HPDE6-E6E7 (cell line): Measurements from ENCODE around the gene LMF1.

ENCODE experiments used
- DNase-seq: peaks from one replicate; pipeline ENCODE4 v3.0.0; 2011; ENCODE audit warnings: missing footprints; ENCODE audit errors: extremely low spot score

The LMF1 gene

DNA sequence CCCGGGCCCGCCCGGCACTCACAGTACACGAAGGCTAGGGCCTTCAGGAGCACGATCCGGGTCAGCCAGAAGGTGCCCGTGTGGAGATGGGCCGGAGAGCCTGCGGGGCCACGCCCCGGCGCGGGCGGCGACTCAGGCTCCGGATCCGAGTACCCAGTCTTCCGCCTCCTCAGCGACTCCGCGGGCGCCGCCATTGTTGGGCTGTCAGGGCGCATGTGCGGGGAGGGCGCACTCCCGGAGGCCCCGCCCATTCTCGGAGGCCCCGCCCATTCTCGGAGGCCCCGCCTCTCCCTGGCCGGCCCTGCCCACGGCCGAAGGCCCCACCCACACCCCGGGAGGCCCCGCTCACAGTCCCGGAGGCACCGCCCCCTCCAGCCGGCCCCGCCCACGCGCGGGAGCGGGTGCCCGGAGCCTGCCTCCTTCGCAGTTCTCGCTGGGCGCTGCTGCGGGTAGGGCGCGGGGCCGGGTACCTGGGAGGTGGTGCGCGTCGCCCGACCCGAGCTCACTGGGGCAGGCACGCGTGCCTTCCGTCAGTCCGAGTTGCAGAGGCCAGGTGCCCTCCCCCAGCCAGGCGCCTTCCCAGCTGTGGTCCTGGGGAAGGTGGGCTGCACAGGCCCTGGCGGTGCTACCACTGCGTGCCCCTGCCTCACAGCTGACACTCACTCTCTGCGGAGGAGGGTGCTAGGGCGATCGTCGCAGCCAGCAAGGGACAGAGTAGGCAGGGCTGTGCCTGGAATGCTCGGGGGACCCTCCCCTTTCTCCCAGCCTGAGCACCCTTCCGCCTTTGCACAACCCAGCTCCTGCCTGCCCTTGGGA, at the start of gene LMF1:
Gene LMF1, minus strand, starts transcription at position 219 of the 816 bp plus-strand sequence. Its CDS starts 4 bp downstream, at position 215.
- DNase-seq, result no peak

DNA sequence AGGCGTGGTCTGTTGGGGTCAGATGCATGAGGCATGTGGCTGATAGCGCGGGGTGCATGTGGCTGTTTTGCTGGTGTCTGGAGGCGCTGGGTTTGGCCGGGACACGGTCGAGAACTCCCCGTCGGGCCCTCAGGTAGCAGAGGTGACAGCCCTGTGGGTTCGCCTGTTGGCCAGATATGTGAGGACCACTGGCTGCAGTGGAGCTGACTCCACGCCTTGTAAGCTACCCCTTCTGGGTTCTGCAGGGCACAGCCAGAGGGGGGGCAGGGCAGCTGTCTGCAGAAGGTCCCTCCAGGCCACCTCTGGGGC, 49.3 kb upstream of the LMF1 start:
- DNase-seq, result no peak

DNA sequence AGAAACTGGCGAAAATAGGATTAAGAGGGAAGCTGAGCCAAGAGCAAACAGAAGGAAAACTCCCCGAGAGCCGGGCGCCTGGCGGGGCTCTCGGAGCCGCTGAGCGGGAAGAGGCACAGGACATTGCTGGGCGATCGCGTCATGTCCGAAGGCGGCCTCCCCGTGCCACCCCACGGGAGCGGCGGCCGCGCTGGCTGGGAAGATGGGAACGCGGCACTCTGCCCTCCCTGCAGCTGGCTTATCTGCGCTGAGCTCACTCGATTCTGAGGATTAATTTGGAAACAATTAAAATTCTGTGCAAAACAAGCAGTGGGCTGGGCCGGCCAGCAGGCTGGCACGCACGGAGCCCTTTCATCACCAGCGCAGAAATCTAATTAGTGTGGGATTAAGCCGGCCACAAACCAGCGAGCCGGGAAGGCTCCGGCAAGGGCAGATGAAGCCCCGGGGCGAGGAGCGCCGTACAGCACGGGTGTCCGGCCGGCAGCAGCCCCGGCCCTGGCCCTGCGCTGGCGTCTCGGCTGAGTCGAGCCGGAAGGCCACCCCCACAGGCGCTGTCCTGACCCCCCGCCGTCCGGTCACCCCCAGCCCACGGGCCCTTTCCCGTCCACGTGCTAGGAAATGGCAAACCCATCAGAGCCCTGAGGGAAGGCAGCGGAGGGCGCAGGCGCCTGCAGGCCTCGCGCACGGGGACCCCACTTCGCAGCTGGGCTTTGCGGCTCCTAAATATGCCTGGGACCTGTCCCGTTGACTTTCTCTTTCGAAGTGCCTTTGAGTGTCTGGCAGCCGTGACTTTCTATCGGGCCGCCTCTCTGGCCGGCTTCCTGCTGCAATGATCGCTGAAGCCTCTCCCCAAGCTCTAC, 48.7 kb upstream of the LMF1 start:
- no peak for DNase-seq

DNA sequence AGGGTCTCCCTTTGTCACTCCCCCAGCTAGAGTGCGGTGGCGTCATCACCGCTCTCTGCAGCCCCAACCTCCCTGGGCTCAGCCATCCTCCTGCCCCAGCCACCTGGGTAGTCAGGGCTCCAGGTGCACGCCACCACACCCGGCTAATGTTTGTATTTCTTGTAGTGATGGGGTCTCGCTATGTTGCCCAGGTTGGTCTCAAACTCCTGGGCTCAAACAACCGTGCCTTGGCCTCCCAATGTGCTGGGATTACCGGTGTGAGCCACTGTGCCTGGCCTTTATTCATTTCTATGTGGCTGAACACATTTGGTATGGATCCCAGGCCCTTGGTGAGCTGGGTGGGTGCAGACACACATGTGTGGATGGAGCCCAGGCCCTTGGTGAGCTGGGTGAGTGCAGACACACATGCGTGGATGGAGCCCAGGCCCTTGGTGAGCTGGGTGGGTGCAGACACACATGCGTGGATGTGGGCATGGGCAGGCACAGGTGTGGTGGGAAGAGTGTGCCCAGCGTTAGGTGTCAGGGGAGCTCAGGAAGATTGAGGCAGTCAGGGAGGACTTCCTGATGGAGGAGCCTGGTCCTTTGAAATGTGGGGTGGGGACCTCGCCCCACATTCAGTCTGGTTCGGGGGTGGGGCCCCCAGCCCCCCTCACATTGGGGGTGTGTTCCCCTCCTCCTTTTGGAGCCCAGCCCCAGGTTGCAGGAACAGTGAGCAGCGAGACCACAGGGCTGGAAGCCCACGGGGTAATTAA, 47.8 kb upstream of the LMF1 start:
- DNase-seq, result no peak

DNA sequence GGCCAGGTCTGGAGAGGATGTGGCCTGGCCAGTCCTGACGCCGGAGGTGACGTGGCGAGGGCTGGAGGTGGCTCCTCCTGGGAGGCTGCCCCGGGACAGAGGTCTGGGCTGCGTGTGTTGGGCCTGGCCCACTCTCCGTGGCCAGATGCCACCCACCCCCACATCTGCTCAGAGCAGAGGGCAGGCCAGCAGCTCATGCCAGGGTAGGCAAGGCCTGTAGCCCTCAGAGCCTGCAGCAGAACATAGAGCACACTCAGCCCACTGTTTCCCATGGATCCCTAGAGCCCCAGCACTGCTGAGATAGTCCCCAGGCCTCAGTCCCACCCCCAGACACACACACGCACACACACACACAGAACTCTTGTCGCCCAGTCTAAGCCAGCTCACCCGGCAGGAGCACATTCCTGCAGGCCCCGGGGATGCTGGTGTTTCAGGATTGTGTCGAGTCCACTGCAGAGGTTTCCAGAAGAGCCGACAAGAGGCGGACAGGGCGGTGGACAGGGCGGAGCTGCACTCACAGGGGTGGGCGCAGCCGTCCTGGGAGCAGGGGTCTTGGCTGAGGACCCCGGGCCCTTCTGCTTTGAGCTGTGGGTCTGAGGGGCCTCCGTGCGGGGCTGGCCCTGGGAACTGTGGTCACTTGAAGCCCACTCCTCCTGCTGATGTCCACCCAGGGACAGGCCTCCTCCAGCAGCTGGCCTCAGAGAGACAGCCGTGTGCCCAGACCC, 44.1 kb upstream of the LMF1 start:
- DNase-seq, result no peak

DNA sequence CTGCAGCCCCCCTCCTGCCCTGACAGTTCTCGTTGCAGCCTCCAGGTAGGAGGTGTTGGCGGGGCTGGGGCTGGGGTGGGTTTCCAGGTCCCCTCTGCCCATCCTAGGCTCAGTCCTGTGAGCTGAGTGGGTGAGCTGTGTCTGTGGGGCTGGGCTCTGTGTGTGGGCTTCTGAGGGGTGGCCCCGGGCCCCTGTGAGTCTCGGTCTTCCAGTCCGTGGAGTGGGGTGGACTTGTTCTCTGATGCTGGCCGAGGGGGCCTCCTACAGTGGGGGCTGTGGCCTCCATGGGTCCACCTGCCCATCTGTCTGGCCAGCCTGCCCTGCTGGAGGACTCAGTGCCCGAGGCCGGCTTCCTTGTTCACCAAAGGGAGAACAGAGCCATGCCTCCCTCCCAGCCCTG, 43.4 kb upstream of the LMF1 start:
- DNase-seq, result no peak

DNA sequence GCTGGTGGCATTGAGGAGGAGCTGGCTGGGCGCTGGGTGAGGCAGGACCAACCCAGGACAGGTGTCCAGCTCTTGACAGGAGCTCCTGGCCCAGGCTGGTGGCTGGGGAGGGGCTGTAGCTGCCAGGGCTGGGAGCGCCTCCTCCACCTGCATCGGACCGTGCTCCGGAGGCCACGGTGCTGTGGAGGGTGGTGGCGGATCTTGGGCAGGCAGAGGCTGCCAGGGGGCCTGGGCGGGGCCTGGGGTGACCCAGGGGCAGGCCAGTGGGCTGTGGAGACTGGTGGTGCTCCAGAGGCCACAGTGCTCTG, 42.8 kb upstream of the LMF1 start:
- no peak for DNase-seq

DNA sequence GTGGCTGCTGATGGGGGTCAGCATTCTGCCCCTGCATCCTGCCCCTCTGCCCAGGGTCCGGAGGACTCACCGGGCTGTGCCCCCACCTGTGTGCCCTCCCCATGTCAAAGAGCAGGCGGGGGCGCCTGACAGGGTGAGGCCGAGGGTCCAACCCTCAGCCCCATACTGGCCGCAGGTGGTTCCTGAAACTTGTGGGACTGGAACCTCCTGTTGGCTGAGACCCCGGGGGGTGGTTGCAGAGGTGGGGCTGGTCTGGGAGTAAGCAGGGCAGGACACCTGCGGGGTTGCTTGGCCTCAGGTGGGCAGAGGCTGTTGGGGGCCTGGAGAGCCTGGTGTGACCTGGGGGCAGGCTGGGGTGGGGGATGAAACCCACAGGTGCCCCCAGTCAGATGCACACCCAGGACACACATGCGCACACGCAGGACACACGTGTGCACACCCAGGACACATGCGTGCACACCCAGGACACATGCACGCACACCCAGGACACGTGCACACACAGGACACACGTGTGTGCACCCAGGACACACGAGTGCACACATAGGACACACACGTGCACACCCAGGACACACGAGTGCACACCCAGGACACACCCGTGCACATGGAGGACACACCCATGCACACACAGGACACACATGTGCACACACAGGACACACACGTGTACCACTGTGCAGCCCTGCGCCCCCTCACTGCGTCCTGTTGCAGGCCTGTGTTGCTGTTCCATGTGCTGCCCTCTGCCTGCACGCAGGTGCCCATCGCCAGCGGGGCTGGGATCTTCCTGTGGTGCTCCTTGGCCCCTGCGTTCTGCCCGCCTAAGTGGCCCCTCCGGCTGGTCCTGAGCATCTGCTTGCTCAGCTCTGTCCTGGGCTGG, 42.2 kb upstream of the LMF1 start:
- DNase-seq, result no peak

DNA sequence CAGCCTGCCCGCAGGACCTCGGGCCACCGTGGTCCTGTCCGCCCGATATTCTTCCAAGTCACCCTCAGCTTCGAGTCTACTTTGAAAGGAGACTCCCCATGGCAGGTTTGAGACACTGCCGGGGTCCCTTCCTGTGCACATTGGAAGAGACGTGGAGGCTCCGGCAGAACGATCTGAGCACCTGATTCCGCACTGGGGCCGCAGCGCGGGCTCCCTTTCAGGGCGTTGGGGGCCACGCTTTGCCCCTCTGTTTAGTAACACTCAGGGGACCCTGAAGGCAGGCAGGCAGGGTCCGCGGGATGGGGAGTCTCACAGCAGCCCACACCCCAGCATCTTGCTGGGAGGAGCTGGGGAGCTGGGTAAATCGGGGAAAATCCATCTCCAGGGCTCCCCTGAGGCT, 41.4 kb upstream of the LMF1 start:
- DNase-seq, result no peak

DNA sequence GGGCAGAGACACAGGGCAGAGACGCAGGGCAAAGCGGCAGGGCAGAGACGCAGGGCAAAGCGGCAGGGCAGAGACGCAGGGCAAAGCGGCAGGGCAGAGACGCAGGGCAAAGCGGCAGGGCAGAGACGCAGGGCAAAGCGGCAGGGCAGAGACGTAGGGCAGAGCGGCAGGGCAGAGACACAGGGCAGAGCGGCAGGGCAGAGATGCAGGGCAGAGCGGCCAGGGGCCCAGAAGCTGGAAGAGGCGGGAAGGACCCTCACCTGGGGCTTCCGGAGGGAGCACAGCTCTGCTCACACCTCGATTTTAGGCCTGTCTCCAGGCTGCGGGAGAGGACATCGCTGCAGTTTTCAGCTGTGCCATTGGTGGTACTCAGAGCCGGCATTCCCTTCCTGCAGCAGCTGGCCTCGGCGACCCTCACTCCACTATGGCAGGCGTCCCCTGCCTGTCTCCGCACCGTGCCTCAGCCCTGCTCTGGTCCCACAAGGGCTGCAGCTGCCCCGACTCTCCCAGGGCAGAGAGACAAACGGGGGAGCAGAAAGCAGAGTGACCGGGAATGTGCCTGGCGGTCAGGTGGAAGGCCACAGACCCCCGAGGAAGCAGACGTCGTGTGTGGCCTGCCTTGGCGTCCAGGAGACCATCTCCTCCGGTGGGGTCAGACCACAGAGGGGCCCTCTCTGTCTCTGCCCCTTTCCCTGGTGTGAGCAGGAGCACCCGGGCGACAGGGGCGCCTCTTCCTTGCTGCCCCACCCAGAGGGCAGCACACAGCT, 40.7 kb upstream of the LMF1 start:
- no peak for DNase-seq

DNA sequence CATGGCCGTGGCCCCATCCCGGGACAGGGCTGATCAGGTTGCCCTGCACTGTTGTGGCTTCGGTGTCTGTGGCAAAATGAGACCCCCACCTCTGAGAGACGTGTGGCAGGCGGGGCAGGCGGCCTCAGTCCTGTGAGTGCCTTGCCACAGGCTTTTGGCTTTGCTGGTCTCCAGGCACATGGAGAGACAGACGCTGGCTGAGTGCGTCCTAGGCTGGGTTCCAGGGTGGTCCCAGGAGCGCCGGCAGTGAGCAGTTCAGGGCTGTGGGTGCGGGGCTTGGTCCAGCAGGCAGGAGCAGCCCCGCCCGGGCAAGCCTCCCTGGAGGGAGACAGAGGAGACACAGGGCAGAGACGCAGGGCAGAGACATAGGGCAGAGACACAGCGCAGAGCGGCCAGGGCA, 40.0 kb upstream of the LMF1 start:
- no peak for DNase-seq

DNA sequence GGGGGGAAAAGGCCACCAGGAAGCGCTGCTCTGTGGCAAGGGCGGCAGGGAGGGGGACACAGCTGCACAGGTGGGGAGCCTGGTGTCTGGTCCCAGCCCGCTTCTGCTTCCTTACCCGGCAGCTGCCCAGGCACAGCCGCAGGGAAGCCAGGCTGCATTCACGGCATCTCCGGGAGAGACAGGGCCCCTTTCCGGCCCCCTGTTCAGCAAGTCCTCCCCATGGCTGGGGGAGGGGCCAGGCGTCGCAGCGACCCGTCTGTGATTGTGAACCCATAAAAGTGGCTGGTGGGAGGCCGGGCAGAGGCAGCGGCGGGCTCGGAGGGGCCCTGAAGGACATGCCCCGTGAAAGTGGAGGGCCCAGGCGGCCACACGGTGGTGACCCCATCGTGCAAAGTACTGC, 39.5 kb upstream of the LMF1 start:
- no peak for DNase-seq

DNA sequence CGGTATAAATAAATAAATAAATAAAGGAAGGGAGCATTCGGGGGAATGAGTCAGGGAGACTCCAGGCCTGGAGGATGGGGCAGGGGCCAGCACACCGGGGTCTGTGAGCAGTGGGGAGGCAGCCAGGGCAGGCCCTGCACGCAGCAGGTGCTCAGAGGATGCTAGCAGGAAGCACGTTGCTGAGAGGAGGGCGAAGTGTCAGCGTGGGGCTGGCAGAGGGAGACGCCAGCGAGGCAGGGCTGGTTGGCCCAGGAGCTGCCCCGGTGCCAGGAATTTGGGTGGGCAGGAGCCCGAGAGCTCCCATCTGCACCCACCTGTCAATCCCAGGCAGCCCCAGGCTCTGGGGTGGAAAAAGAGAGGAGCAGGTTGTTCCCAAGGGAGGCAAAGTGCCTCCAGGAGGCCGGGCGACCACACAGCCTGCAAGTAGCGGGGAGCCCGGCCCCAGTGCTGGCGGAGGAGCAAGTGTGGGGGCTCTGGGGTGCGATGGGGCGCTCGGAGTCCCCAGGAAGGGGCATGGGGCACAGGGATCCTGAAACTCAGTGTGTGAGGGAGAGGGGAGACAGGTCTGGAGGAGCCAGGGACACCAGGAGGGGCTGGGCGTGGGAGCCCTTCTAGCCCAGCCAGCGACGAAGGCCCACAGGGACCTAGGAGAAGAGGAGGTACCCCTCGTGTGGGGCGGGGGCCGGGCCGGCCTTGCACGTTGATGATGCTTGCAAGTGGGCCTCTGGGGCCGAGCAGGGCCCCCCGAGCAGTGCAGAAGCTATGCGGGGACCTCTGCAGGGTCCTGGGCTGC, 38.8 kb upstream of the LMF1 start:
- no peak for DNase-seq

DNA sequence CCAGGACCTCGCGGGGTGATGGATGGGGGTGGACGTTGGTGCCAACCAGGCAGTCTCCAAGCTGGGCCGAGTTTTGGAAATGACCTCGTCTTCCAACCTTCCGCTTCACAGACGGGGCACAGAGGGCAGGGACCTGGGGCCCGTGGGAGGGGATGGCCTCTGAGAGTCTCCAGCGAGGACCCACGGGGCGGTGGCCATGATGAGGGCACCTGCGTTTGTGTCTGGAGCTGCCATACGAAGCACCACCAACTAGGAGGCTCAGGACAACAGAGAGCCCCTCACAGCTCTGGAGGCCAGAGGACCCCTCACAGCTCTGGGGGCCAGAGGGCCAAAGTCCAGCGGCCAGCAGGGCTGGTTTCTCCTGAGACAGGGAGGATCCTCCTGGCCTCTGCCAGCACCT, 37.3 kb upstream of the LMF1 start:
- DNase-seq, result no peak

DNA sequence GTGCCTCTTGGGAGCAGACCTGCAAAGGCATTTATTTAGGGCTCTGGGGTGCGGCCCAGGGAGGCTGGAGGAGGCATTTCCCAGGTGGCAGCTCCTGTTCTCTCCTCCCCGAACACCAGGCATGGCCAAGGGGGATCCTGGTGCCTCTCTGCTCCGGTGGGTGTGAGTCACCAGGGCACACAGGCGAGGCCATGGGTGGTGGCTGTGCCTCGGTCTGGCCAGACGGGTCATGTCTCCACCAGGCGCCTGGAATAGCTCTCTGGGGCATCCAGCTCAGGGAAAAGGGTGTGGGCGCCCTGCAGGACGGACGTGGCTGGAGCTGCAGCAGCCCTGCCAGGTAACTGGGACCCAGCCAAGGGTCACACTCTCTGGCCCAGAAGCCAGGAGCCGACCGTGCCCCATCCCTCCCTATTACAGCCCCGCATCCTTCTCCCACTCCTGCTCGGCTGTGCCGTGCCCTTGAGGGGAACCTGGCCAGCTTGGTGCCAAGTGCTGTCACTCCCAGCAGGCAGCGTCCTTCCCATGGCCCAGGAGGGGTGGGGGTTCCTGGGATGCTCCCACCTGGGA, 36.6 kb upstream of the LMF1 start:
- DNase-seq, result no peak

DNA sequence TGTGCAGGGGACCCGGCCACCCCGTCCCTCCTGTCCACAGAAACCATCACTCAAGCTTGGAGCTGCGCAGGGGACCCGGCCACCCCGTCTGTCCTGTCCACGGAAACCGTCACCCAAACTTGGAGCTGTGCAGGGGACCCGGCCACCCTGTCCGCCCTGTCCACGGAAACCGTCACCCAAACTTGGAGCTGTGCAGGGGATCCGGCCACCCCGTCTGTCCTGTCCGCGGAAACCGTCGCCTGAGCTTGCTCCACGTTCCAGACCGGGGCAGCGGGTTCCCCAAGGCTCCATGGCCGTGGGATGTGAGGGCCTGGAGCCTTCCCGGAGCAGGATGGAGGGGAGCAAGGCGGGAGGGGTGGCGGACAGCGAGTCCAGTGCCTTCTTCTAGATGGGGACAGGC, 36.0 kb upstream of the LMF1 start:
- no peak for DNase-seq

DNA sequence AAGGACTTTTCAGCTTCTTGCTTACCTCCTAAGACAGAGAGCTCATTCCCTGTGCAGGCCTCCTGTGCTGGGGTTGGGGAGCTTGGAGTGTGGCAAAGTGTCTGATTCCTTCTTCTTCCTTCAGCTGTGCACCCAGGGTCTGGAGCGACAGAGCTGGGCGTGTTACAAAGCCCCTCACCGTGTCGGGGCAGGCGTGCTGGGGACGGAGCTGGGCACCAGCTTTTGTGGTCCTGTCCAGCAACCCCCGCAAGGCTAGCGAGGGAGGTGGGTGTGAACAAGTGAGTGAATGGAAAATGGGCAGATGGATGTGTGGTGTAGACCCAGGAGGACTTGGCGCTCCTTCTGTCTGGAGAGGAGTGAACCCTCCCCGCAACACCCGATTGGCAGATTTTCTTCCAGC, 34.5 kb upstream of the LMF1 start:
- no peak for DNase-seq

DNA sequence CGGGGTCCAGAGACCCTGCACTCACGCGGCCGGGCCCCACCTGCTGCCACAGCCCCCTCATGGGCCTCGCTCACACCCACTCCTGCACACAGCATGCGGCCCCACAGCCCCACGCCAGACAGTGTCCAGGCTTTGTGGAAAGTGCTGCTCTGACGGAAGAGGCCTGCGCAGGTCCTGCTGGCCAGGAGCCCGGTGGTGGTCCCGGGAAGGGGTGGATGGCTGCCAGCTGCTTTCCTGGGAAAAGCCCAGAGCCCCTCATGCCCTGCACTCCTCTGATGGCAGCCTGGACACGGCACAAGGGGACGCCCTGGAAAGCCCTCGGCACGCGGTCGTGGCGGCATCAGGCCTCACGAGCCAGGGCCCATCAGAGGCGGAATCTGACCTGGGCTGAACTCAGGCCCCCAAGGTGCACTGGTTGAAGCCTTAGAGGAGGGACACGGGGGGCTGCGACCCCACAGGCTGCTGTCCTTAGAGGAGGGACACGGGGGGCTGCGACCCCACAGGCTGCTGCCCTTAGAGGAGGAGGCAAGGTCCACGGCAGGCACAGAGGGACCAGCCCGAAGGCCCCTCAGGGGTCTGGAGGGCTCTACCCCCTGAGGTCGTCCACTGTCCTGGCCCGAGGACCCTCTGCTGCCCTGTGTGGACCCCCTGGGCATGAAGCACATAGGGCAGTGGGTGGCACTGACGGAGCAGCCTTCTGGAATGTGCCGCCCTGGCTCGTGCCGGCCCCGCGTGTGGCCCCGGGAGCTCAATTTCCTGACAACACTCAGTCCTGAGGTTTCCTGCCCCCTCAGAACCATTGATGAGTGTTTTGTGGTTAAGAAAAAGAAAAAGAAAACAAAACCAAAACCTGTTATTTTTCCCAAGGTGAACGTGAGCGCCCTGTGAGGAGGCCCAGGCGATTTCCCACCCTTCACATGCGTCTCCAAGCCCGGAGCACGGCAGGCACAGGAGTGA, 32.9 kb upstream of the LMF1 start:
- DNase-seq, result no peak
